Kidney epithelial cell (primary cell): ENCODE measurements around the gene CFAP54. TPM values are rescaled to one million over a fixed set of nuclear protein-coding genes. Genes with fewer than 3 reads are reported as not detected.

Experiments used
- DNase-seq: peaks from one replicate; pipeline ENCODE4 v3.0.0-alpha.2; 2010; ENCODE audit warnings: low read depth
- H3K27me3 ChIP-seq: 2 replicates; pipeline ENCODE4 v1.6.0; 2011; ENCODE audit warnings: low read length; ENCODE audit not compliant: control insufficient read depth, insufficient read depth
- H3K36me3 ChIP-seq: 2 replicates; pipeline ENCODE4 v1.5.1; 2011; ENCODE audit warnings: low read length; ENCODE audit not compliant: control insufficient read depth, insufficient read depth
- H3K4me3 ChIP-seq: 2 replicates; pipeline ENCODE4 v1.5.1; 2011; ENCODE audit warnings: low read depth, mild to moderate bottlenecking, control low read depth, low read length
- total RNA-seq: library from RNA; depleted of rRNA; stranded (reverse); fragments of >200 nt; gene quantifications from 2 replicates; pipeline ENCODE4 v1.2.3, GENCODE V29; 2015
- TF ChIP-seq, protein P1 (sequence below): IDR thresholded peaks from 2 replicates; pipeline ENCODE4 v1.5.1; 2011; ENCODE audit warnings: mild to moderate bottlenecking, moderate library complexity, low read length, control low read depth, inconsistent platforms; ENCODE audit not compliant: insufficient read depth, poor library complexity, severe bottlenecking

CFAP54 gene
- total RNA-seq, 1 donor from 2014 or later = 0.79 TPM

DNA sequence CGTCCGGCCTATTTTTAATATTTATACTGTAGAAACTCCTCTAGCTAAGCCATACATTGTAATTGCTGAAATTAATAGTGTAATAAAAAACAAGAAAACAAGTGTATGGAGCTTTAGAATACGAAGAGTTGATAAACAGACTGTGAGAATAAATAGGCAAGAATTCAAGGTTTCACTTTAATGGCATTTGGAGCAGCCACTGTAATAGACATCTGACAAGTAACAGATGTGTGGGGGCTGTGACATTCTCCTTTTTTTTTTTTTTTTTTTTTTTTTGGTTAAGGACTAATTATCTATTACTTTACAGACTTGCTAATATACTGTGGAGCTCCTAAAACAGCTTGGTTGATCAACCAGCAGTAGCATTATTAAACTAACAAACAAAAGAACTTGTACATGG is 42.1 kb upstream of the CFAP54 start:
- no peaks in the 10 kb centered on the region for H3K36me3 ChIP-seq
- TF ChIP-seq, protein P1, sequence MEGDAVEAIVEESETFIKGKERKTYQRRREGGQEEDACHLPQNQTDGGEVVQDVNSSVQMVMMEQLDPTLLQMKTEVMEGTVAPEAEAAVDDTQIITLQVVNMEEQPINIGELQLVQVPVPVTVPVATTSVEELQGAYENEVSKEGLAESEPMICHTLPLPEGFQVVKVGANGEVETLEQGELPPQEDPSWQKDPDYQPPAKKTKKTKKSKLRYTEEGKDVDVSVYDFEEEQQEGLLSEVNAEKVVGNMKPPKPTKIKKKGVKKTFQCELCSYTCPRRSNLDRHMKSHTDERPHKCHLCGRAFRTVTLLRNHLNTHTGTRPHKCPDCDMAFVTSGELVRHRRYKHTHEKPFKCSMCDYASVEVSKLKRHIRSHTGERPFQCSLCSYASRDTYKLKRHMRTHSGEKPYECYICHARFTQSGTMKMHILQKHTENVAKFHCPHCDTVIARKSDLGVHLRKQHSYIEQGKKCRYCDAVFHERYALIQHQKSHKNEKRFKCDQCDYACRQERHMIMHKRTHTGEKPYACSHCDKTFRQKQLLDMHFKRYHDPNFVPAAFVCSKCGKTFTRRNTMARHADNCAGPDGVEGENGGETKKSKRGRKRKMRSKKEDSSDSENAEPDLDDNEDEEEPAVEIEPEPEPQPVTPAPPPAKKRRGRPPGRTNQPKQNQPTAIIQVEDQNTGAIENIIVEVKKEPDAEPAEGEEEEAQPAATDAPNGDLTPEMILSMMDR = no peak
- H3K27me3 ChIP-seq = no peaks in the 10 kb centered on the region
- no peak for DNase-seq
- no peak overlapping the region for H3K4me3 ChIP-seq

GRCh38 chr12:96448300-96448699 is 41.1 kb upstream of the CFAP54 start:
- TF ChIP-seq, protein P1 = no peak
- Histone ChIP-seq H3K36me3 (no peaks in the 10 kb centered on the region), H3K4me3 (no peak overlapping the region), H3K27me3 (no peaks in the 10 kb centered on the region)
- DNase-seq = peak; percentile 84

DNA sequence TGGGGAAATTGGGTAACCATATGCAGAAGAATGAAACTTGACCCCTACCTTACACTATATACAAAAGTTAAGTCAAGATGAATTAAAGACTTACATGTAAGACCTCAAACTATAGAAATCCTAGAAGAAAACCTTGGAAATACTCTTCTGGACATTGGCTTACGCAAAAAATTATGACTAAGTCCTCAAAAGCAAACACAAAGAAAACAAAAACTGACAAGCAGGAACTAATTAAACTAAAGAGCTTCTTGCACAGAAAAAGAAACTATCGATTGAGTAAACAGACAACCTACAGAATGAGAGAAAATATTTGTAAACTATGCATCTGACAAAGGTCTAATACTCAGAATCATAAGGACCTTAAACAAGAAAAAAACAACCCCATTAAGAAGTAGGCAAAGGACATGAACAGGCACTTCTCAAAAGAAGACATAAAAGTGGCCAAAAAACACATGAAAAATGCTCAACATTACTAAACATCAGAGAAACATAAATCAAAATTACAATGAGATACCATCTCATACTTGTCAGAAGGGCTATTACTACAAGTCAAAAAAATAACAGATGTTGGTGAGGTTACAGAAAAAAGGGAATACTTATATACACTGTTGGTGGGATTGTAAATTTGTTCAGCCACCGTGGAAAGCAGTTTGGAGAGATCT is 37.0 kb upstream of the CFAP54 start:
- no peak for DNase-seq

GRCh38 chr12:96454396-96454795 is 35.0 kb upstream of the CFAP54 start:
- no peaks in the 10 kb centered on the region for H3K27me3 ChIP-seq
- DNase-seq = no peak
- TF ChIP-seq, protein P1 = no peak
- H3K4me3 ChIP-seq = no peak overlapping the region
- H3K36me3 ChIP-seq = no peaks in the 10 kb centered on the region

More for the DNA sequence above, 37.0 kb upstream of the CFAP54 start:
- no peaks in the 10 kb centered on the region for H3K27me3 ChIP-seq
- TF ChIP-seq, protein P1 = no peak
- H3K36me3 ChIP-seq = no peaks in the 10 kb centered on the region
- H3K4me3 ChIP-seq = no peak overlapping the region

GRCh38 chr12:96456265-96456974 is 33.0 kb upstream of the CFAP54 start:
- Histone ChIP-seq H3K36me3 (no peaks in the 10 kb centered on the region), H3K4me3 (no peak overlapping the region), H3K27me3 (no peaks in the 10 kb centered on the region)
- no peak for DNase-seq
- TF ChIP-seq, protein P1 = no peak
